Glomerular visceral epithelial cell (primary cell): Measurements from ENCODE around the gene SRCAP.
A peak's percentile ranks its signal among the peaks of the same experiment; 100 is the strongest.

ENCODE experiments used
- DNase-seq: peaks from one replicate; pipeline ENCODE4 v3.0.0-alpha.2; 2016; ENCODE audit errors: extremely low spot score

Gene SRCAP

DNA sequence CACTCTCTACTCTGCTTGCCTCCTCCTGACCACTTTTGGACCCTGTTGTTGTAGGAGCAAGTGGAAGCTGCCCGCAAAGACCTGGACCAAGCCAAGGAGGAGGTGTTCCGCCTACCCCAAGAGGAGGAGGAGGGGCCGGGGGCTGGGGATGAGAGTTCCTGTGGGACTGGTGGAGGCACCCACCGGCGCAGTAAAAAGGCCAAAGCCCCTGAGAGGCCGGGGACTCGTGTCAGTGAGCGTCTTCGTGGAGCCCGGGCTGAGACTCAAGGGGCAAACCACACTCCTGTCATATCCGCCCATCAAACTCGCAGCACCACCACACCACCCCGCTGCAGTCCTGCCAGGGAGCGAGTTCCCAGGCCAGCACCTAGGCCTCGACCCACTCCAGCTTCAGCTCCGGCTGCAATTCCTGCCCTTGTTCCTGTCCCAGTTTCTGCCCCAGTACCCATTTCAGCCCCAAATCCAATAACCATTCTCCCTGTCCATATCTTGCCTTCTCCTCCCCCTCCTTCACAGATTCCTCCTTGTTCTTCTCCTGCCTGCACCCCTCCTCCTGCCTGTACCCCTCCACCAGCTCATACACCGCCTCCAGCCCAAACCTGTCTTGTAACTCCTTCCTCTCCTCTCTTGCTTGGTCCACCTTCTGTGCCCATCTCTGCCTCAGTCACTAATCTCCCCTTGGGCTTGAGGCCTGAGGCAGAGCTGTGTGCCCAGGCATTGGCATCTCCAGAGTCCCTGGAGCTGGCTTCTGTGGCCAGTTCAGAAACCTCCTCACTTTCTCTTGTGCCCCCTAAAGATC is 38.2 kb downstream of the SRCAP start:
- DNase-seq = no peak

DNA sequence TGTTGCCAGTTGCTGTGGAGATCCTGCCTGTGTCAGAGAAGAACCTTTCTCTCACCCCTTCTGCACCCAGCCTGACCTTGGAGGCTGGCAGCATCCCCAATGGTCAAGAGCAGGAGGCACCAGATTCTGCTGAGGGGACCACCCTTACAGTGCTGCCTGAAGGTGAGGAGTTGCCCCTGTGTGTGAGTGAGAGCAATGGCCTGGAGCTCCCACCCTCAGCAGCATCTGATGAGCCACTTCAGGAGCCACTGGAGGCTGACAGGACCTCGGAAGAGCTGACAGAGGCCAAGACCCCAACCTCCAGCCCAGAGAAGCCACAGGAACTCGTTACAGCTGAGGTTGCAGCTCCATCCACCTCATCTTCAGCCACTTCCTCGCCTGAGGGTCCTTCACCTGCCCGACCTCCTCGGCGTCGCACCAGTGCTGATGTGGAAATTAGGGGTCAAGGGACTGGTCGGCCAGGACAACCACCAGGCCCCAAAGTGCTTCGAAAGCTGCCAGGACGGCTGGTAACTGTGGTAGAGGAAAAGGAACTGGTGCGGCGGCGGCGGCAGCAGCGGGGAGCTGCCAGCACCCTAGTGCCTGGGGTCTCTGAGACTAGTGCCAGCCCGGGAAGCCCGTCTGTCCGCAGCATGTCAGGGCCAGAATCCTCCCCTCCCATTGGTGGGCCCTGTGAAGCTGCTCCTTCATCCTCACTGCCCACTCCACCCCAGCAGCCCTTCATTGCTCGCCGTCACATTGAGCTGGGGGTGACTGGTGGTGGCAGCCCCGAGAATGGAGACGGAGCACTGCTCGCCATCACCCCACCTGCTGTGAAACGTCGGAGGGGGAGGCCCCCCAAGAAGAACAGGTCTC is 39.0 kb downstream of the SRCAP start:
- no peak for DNase-seq

DNA sequence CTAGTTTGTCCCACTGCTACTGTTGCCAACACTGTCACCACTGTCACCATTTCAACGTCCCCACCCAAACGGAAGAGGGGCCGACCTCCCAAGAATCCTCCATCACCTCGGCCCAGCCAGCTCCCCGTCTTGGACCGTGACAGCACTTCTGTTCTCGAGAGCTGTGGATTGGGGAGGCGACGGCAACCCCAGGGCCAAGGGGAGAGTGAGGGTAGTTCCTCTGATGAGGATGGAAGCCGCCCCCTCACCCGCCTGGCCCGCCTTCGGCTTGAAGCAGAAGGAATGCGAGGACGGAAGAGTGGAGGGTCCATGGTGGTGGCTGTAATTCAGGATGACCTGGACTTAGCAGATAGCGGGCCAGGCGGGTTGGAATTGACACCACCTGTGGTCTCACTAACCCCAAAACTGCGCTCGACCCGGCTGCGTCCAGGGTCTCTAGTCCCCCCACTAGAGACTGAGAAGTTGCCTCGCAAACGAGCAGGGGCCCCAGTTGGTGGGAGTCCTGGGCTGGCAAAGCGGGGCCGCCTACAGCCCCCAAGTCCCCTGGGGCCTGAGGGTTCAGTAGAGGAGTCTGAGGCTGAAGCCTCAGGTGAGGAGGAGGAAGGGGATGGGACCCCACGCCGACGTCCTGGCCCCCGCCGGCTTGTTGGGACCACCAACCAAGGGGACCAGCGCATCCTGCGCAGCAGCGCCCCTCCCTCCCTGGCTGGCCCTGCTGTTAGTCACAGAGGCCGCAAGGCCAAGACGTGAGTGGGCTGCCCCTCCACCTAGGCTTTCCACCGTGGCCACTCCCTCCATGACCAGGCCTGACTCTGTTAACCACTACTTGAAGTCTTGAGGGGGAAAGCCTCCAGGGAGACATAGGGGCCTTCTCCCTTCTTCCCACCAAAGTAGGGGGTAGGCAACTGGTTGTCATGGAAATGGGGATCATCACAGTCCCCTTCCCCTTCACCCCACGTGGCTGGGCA is 40.3 kb downstream of the SRCAP start:
- DNase-seq = no peak

DNA sequence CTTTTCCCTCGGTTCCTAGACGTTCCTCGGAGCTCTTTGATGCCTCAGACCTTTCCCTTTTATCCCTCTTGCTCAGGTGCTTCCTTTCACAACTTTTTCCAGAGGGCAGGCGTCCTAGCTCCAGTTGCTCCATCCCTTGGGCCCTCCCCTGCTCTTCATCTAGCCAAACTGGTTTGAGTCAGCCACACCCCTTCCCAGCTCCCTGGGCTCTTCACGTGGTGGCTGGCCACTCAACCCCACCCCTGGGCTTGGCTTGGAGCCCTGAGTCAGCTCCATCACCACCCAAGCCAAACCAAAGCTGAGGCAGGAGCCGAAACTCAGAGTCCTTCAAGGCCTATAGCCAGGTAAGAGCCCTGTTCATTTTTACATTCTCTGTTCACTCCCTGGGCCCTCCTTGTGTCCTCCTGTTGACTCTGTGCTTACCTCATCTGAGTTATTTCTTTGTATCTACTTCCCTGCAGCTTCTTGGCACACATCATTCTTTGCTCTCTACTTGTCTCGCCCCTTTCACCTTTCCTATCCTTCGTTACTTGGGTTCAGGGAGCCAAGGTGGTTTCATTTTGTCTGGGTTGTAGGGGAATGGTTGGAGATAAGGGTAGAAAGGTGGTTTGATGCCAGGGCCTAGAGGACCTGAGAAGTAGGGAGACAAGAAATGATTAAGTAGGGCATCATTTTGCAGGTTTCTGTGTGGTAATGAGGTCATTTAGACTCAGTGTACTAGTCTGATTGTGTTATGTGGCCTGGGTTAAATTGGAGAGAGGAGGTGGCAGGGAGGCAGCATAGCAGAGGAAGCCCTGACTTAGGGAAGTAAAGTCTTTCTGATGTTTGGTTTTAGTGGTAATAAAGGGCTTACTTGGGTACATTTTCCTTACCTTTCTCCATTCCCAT is 41.6 kb downstream of the SRCAP start:
- peak; percentile 83 for DNase-seq

DNA sequence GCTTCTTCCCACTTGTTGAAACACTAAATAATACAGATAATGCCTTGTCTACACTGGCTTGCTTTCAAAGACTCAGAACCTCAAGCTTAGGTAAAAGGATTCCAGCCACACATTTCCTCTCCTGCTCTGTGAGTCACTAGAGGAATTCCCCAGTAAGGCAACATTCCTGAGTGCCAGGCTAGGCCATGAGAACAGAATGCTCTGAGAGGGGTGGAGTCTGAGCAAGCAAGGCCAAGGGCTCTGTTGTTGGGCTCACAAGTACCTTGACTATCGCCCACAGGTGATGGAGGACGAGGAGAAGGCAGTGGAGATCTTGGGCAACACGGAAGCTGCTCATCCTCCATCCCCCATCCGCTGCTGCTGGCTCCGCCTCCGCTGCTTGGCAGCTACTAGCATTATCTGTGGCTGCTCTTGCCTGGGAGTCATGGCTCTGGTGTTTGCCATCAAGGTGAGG is 42.5 kb downstream of the SRCAP start:
- DNase-seq = peak; percentile 90

DNA sequence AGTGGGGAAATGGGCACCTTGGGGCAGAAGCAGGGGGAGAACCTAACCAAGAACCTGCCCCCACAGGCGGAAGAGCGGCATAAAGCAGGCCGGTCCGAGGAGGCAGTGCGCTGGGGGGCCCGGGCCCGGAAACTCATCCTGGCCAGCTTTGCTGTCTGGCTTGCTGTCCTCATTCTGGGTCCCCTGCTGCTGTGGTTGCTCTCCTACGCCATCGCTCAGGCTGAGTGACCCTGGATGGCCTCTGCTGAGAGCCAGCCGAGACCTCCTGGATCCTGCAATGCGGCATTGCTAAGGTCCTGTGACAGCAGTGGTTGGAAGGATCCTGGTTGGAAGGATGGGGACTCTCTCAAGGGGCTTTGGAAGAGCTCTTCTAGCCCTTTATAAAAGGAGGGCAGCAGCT is 44.7 kb downstream of the SRCAP start:
- no peak for DNase-seq

DNA sequence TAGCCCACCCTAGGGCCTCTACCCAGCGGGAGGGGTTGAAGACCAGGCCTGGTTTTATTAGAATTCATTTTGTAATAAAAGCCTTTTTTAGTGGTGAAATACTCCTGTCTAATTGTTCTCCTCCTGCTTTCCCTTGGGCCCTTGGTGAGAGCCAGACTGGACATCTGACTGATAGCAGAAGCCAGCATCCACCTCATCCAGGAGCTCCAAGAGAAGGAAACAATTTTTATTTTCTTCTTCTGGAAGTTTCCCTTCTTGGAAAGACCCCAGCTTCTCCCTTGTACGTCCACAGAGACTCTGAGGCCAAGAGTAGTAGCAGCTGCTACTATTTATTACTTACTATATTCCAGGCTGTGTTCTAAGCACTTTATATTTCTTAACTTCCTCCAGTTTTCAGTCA is 45.2 kb downstream of the SRCAP start:
- DNase-seq = no peak

DNA sequence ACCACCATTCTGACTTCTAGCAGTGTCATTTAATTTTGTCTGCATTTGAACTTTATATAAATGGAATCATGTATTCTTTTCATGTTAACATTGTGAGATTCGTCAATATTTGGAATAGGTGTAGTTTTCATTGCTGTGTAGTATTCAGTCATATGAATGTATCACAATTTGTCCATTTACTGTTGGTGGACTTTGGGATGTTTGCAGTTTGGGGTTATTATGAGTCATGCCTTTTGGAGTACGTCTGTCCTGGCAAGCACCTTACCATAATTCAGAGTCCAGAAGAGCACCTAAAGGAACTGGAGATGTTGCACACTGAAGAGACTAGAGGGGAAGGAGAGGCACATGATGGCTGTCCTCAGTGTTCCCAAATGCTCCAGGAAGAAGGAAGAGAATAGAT is 46.1 kb downstream of the SRCAP start:
- DNase-seq = no peak

DNA sequence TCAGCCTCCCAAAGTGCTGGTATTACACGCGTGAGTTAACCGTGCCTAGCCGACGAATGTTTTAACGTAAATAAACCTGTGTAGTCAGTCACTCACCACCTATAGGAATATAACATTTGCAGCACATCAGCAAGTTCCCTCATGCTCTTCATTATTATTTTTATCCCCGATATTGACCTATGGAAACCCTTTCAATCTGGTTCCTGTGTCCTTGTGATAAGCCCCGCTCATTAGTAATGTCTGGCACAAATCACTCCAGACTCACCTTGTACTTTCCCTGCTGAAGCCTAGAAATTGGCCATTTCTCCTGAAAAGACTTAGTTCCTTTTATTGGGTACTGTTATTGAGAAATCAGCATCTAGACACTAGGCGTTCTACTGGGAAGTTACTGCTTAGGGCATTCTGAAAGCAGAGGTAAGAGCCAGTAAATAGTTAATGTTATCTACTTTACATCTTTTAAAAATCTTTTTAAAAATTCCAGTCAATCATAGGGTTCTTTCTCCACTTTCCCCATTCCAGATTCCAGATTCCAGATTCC is 47.7 kb downstream of the SRCAP start:
- DNase-seq = no peak

DNA sequence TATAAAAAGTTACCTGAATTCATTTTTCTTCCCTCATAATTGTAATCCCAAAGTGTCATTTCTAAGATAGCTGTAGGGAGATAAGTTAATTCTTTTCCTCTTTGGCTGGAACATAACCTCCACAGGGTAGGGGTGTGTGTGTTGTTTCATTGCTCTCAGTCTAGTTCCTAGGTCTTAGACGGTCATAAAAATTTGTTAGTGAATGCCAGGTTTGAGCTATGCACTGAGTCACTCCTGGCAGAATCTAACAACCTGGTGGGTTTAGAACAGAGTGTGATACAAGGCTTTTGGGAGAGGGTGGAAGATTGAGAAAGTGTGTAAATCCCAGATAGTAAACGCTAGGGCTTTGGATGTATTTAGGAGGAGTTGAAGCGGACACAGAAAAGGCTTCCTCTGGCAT is 48.4 kb downstream of the SRCAP start:
- DNase-seq = peak; percentile 18

DNA sequence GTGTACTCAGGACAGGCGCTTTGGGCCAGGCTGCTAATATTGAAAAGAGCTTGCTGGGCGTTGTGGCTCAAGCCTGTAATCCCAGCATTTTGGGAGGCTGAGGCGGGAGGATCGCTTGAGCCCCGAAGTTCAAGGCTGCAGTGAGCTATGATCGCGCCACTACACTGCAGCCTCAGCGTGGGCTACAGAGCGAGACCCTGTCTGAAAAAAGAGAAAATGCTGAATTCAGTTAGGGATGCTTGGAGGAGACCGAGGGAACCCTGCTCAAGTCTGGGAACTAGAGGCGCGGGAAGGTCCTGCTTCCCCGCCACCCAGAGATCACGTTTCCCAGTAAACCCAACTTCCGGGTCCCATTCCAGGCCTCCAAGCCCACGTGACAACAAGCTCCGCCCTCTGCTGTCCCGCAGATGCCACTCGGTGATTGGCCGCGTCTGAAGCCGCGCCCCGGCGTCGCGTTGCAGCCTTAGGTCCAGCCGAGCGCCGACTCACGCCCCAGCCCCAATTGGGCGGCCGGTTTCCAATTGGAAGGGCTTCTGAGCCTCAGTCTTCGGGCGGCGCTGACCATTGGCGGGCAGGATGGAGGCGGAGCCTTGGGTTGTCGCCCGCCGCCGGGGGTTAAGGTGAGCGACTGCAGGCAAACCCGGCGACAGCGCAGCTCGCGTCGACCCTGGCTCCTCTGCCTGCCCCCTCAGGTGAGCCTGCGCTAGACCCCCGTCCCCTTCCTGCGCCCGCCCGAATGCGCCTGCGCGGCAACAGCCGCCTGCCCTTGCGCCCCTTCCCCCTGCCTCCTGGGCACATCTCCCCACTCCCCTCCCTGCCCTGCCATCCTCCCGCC is 49.0 kb downstream of the SRCAP start, which contains the start of gene PHKG2:
Gene PHKG2, plus strand, starts transcription at position 627 of the 835 bp plus-strand sequence. CDS start 396 bp downstream, outside the sequence.
- DNase-seq = peak; percentile 98

DNA sequence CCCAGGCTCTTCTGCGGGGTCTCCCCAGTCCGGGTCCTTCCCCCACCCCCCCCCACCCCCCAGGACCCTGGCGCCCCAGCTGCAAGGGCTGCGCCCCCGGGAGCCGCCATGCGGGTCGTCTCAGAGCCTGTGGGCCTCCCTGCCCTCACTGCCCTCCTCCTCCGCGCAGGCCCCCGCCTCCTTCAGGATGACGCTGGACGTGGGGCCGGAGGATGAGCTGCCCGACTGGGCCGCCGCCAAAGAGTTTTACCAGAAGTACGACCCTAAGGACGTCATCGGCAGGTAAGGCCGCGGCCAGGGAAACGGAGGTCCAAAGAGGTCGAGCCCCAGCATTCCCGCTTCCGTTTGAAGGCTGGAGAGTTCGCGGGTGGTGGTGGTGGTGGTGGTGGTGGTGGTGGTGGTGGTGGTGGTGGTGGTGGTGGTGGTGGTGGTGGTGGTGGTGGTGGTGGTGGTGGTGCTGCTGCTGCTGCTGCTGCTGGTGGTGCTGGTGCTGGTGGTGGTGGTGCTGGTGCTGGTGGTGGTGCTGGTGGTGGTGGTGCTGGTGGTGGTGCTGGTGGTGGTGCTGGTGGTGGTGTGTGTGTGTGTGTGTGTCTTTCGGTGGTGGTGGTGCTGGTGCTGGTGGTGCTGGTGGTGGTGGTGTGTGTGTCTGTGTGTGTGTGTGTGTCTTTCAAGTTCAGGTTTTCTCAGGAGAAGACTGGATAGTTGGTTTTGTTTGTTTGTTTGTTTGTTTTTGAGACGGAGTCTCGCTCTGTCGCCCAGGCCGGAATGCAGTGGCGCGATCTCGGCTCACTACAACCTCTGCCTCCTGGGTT is 49.9 kb downstream of the SRCAP start:
- peak; percentile 58 for DNase-seq

DNA sequence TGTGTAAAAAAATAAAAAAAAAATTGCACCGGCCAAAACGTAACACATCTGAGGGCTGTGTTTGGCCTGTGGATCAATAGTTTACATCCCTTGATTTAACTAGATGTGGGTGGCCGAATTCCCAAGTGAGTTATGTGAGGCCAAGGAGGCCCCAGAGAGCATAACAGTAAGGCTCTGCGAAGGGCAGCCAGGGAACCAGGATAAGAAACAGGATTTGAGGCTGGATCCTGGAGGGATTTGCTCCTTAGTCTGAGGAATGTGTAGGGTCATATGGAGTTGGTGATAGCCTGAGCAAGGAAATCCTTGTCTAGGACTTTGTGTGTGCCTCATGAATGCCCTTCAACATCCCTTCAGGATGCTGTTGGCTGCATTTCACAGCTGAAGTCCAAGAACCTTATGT is 51.2 kb downstream of the SRCAP start:
- no peak for DNase-seq

DNA sequence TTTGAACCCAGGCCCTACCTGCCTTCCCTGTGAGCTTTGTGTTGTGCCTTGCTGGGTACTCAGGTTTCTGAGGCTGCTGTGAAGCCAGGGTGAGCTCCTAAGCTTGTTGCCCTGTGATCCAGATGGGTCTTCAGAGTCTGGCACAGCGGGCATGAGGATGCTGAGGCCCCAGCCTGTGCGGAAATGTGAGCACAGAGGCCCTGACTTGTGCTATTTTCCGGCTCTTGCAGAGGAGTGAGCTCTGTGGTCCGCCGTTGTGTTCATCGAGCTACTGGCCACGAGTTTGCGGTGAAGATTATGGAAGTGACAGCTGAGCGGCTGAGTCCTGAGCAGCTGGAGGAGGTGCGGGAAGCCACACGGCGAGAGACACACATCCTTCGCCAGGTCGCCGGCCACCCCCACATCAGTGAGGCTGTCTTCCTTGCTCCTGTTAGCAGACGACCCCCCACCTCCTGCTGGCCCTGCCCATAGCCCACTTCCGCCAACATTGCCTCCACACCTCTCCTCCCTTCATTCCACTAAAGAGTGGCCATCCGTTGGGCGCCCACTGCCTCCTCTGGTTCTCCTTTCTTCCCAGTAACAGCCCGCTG is 52.0 kb downstream of the SRCAP start:
- DNase-seq = no peak

DNA sequence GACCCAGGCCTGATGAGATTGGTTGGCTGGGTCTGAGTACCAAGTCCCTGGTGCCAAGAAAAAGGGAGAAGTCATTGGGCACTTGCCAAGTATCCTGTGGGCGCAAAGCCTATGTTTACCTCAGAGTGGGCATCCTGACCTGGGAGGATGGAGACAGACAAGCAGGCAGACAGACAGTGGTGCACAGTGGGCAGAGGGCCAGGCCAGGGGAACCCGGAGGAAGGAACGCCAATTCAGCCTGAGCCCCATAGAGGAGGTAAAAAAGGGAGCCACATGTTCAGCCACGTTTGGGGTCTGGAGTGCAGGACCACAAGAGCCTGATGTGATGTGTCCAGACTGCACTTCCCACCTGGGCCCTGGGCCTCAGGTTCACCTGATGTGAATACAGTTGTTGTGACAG is 54.6 kb downstream of the SRCAP start:
- DNase-seq = no peak

DNA sequence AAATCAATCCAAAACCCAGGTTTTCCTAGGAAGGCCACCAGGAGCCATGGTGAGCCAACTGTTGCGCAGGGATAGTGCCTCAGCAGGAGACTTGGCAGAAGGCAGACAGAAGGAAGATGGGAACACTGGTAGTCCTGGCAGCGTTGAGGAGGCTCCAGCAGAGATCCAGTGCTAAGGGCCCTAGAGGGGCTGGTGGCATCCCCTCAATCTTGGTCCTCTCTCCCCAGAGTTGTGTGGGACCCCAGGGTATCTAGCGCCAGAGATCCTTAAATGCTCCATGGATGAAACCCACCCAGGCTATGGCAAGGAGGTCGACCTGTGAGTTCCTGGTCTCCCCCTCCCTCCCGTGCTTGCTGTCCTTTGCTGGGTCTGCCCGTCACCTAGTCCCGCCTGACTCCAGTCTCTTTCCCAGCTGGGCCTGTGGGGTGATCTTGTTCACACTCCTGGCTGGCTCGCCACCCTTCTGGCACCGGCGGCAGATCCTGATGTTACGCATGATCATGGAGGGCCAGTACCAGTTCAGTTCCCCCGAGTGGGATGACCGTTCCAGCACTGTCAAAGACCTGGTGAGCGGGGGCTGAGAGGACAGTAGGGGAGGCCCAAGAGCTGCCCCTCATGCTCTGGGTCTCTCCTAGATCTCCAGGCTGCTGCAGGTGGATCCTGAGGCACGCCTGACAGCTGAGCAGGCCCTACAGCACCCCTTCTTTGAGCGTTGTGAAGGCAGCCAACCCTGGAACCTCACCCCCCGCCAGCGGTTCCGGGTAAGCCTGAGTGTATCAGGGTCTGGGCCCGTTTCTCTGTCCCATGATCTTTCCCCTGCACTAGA is 57.2 kb downstream of the SRCAP start:
- DNase-seq = no peak

DNA sequence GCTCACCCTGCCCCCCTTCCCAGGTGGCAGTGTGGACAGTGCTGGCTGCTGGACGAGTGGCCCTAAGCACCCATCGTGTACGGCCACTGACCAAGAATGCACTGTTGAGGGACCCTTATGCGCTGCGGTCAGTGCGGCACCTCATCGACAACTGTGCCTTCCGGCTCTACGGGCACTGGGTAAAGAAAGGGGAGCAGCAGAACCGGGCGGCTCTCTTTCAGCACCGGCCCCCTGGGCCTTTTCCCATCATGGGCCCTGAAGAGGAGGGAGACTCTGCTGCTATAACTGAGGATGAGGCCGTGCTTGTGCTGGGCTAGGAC is 57.8 kb downstream of the SRCAP start:
- no peak for DNase-seq
